Adrenal gland (tissue), 5 donors: Measurements from ENCODE around the gene GPD1.

Source experiments
- POLR2A ChIP-seq, 2 donors: fragments of 450-650 bp; IDR thresholded peaks; one replicate each; pipeline ENCODE4 v1.6.1; 2017; ENCODE audit warnings: antibody characterized with exemption in 2 of 2, mild to moderate bottlenecking in 2 of 2, moderate library complexity in 1 of 2
- TF ChIP-seq, protein P1 (sequence below), 6 experiments: fragments of 450-650 bp in 4 of 6; fragments of 200-600 bp in 2 of 6; sonication (generic) in 1 of 6; IDR thresholded peaks; 1 replicate in 5 of 6; 2 replicates in 1 of 6; pipeline versions ENCODE4 v1.5.1 to v1.8.0; 2016 to 2021; ENCODE audit warnings: antibody characterized with exemption in 6 of 6, mild to moderate bottlenecking in 2 of 6, moderate library complexity in 1 of 6
- donor health status: DM: no; HTN: no; CAD: no.

DNA sequence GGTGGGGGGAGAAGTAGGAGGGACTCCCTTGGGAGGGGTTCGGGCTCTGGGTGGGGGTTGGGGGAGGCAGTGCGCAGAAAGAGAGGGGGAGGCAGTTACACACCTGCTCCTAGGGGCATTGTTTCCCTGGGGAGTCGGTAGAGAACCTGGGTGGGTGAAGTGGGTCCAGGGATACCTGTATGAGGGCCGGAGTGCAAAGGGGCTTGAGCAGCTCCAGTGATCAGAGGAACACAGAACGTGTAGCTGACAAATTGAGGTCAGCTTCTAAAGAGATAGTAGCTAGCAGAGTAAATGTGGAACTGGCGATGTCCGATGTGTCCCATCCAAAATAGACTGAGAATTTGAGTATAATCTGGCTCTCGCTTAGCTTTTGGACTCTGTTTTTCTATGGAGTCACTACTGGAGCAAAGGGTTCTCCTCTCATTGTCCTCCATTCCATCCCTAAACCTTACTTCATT lies 18.2 kb upstream of the GPD1 start:
- TF ChIP-seq, protein P1, sequence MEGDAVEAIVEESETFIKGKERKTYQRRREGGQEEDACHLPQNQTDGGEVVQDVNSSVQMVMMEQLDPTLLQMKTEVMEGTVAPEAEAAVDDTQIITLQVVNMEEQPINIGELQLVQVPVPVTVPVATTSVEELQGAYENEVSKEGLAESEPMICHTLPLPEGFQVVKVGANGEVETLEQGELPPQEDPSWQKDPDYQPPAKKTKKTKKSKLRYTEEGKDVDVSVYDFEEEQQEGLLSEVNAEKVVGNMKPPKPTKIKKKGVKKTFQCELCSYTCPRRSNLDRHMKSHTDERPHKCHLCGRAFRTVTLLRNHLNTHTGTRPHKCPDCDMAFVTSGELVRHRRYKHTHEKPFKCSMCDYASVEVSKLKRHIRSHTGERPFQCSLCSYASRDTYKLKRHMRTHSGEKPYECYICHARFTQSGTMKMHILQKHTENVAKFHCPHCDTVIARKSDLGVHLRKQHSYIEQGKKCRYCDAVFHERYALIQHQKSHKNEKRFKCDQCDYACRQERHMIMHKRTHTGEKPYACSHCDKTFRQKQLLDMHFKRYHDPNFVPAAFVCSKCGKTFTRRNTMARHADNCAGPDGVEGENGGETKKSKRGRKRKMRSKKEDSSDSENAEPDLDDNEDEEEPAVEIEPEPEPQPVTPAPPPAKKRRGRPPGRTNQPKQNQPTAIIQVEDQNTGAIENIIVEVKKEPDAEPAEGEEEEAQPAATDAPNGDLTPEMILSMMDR (IDR thresholded peaks at IDR 0.05), result no peak
- TF ChIP-seq POLR2A (IDR thresholded peaks at IDR 0.05), result no peak
